Adrenal gland (tissue), 12 donors: Measurements from ENCODE around the gene CSPG5. TPM values are rescaled to one million over a fixed set of nuclear protein-coding genes. Genes with fewer than 3 reads are reported as not detected.

ENCODE experiments used
- DNase-seq, 7 donors: peaks; one replicate each; pipeline ENCODE4 v3.0.0-alpha.2; 2019 to 2020
- H3K27ac ChIP-seq, 5 donors: fragments of 200-600 bp; sonication (generic) in 4 of 5; 1 replicate in 3 of 5; 2 replicates in 2 of 5; pipeline versions ENCODE4 v1.5.1 to v1.8.0; 2016 to 2020; ENCODE audit warnings: mild to moderate bottlenecking in 1 of 5
- H3K27me3 ChIP-seq: fragments of 200-600 bp; 2 replicates; pipeline ENCODE4 v1.8.0; 2021
- H3K36me3 ChIP-seq, 2 donors: fragments of 200-600 bp; replicated peaks in 1 of 2; 1 replicate in 1 of 2; 2 replicates in 1 of 2; pipeline versions ENCODE4 v1.5.1 to v1.8.0; 2018 to 2022
- H3K4me1 ChIP-seq, 2 donors: fragments of 200-600 bp; replicated peaks in 1 of 2; 1 replicate in 1 of 2; 2 replicates in 1 of 2; pipeline versions ENCODE4 v1.5.1 to v1.8.0; 2018 to 2021
- H3K4me3 ChIP-seq, 4 donors: fragments of 200-600 bp; sonication (generic) in 3 of 4; one replicate each; pipeline ENCODE4 v1.5.1; 2016 to 2018
- H3K9me3 ChIP-seq, 3 donors: fragments of 200-600 bp; sonication (generic) in 1 of 3; replicated peaks in 1 of 3; 1 replicate in 2 of 3; 2 replicates in 1 of 3; pipeline versions ENCODE4 v1.5.1 to v1.8.0; 2016 to 2021
- POLR2A ChIP-seq, 2 donors: fragments of 450-650 bp; IDR thresholded peaks; one replicate each; pipeline ENCODE4 v1.6.1; 2017; ENCODE audit warnings: antibody characterized with exemption in 2 of 2, mild to moderate bottlenecking in 2 of 2, moderate library complexity in 1 of 2
- WGBS, 4 donors: extraction: QIAGEN DNeasy Blood & Tissue Kit in 2 of 4; methylation state at CpG; one replicate each; pipeline versions ENCODE4 v1.1.5 to v1.1.7; 2013 to 2017; 5-methylcytosine and 5-hydroxymethylcytosine counted together
- intact Hi-C, 2 donors: fragments of 100-400 bp; cut with DNase I; formaldehyde crosslinking; loops; one replicate each; pipeline versions ENCODE4 v1.14.1 to v1.15.0; 2022 to 2023
- polyA plus RNA-seq, 3 donors: library from polyadenylated mRNA; stranded (reverse); fragments of 200-250 nt in 2 of 3; fragments of 350-450 nt in 1 of 3; fragmentation: Illumina TruSeq in 1 of 3; extraction: RNeasy Lipid Tissue Mini Kit (QIAGEN cat#74804) in 1 of 3; gene quantifications; one replicate each; pipeline ENCODE4 v1.2.3, GENCODE V29; 2013 to 2014
- total RNA-seq, 9 donors: library from RNA; depleted of rRNA in 4 of 9; stranded (reverse); fragments of >200 nt in 4 of 9; fragments of 120-200 nt in 1 of 9; fragmentation: NEBNext Ultra II Directional in 1 of 9; extraction: Animal tissue kit (Norgen Biotek cat#: 25700) in 1 of 9; gene quantifications; one replicate each; pipeline versions ENCODE4 v1.1.0 to v1.2.4, GENCODE V29; 2013 to 2023
- TF ChIP-seq, protein P1 (sequence below), 6 experiments: fragments of 450-650 bp in 4 of 6; fragments of 200-600 bp in 2 of 6; sonication (generic) in 1 of 6; IDR thresholded peaks; 1 replicate in 5 of 6; 2 replicates in 1 of 6; pipeline versions ENCODE4 v1.5.1 to v1.8.0; 2016 to 2021; ENCODE audit warnings: antibody characterized with exemption in 6 of 6, mild to moderate bottlenecking in 2 of 6, moderate library complexity in 1 of 6
- donor health status: healthy with polysubstance abuse.
- donor health status: Bipolar disorder and iron deficiency.
- donor health status: DM: yes; HTN: yes; CAD: no.
- donor health status: DM: no; HTN: no; CAD: no.
- donor health status: DM: no; HTN: no; CAD: no.
- donor health status: DM: yes; HTN: yes; CAD: no.

Gene CSPG5
- total and polyA plus RNA-seq, 12 donors = 0.13 to 0.84 (median 0.50) TPM; not detected in 3

DNA sequence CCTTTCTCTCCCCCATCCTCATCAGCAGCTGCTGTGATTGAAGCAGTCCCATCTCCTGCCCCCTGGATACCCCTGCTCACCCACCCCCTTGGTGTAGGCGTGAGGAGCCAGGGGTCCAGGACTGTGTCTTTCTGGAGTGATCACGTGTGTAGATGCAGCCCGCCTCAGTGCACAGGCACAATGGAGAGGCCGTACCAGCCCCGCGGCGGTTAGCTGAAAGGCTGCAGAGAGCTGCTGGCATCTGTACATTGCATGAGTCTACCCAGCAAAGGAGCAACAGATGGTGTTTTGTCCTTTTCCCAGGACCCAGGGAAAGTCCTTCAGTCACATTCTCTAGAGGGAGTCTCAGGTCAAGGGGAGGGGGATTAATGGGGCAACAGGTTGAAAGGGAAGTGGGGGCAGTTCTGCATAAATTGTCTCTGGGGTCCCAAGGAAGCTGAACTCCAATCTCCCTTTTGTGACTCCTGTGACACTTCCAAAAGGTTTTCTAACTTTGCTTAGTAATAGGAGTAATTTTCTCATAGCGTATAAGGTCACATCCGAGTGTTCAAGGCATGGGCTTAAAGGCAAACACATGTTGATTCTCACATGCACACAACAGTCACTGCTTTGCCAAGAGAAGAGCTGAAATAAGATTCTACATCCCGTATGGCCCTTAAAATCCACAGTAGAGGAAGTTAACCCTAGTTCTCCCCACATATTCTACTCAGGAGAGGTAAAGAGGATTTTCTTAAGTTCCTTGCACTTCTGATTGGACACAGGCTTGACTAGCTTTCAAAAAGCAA is 7.1 kb downstream of the CSPG5 start:
- TF ChIP-seq POLR2A (IDR thresholded peaks at IDR 0.05) = no peak
- TF ChIP-seq, protein P1, sequence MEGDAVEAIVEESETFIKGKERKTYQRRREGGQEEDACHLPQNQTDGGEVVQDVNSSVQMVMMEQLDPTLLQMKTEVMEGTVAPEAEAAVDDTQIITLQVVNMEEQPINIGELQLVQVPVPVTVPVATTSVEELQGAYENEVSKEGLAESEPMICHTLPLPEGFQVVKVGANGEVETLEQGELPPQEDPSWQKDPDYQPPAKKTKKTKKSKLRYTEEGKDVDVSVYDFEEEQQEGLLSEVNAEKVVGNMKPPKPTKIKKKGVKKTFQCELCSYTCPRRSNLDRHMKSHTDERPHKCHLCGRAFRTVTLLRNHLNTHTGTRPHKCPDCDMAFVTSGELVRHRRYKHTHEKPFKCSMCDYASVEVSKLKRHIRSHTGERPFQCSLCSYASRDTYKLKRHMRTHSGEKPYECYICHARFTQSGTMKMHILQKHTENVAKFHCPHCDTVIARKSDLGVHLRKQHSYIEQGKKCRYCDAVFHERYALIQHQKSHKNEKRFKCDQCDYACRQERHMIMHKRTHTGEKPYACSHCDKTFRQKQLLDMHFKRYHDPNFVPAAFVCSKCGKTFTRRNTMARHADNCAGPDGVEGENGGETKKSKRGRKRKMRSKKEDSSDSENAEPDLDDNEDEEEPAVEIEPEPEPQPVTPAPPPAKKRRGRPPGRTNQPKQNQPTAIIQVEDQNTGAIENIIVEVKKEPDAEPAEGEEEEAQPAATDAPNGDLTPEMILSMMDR (IDR thresholded peaks at IDR 0.05) = no peak
- no peaks in the 10 kb centered on the region for H3K9me3 ChIP-seq
- WGBS, 4 donors = 80 to 97% (median 82%) methylated on average over 8 to 10 of the region's 10 CpGs
- no peaks in the 10 kb centered on the region for H3K36me3 ChIP-seq
- no peaks in the 10 kb centered on the region for H3K27me3 ChIP-seq
- intact Hi-C loops = no loop called here
- H3K27ac ChIP-seq = no peak overlapping the region
- no peak for DNase-seq
- no peak overlapping the region for H3K4me3 ChIP-seq
- H3K4me1 ChIP-seq = no peaks in the 10 kb centered on the region

- H3K27me3 ChIP-seq = no peaks in the 10 kb centered on the region
- H3K9me3 ChIP-seq = no peaks in the 10 kb centered on the region
- H3K36me3 ChIP-seq = no peaks in the 10 kb centered on the region
- H3K27ac ChIP-seq = no peak overlapping the region
- intact Hi-C loops = no loop called here
- H3K4me3 ChIP-seq = no peak overlapping the region
- WGBS, 4 donors = 91 to 95% (median 92%) methylated on average over 6 of the region's 6 CpGs
- TF ChIP-seq POLR2A (IDR thresholded peaks at IDR 0.05) = no peak
- TF ChIP-seq, protein P1 (IDR thresholded peaks at IDR 0.05) = no peak
- no peak for DNase-seq
- H3K4me1 ChIP-seq = no peaks in the 10 kb centered on the region
These were observed 9.8 kb downstream of the CSPG5 start for GRCh38 chr3:47568901-47569300.

DNA sequence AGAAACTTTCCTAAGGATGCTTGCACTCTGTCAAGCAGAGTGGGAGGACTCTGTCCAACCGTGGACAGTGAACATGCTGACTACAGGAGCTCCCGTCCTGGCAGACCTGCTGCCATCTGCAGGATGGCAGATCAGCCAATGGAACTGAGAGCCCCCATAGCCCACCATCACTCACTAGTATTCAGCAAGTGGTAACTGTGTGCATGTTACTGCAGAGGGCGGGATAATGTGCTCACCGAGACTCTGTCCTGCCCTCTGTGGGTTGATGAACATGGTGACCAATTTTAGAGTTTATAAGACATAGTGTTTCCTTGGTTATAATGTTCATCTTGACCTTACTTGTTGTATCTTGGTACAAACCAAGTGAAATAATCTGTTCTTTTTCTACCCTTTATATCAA is 11.5 kb downstream of the CSPG5 start:
- TF ChIP-seq POLR2A (IDR thresholded peaks at IDR 0.05) = no peak
- TF ChIP-seq, protein P1 (IDR thresholded peaks at IDR 0.05) = no peak

GRCh38 chr3:47566667-47567066 is 12.0 kb downstream of the CSPG5 start:
- WGBS, 4 donors = 91 to 94% (median 92%) methylated on average over 6 to 9 of the region's 9 CpGs
- Histone ChIP-seq H3K27ac (no peak overlapping the region), H3K4me1 (no peaks in the 10 kb centered on the region), H3K4me3 (no peak overlapping the region), H3K27me3 (no peaks in the 10 kb centered on the region), H3K9me3 (no peaks in the 10 kb centered on the region), H3K36me3 (no peaks in the 10 kb centered on the region)
- TF ChIP-seq POLR2A (IDR thresholded peaks at IDR 0.05) = no peak
- TF ChIP-seq, protein P1 (IDR thresholded peaks at IDR 0.05) = no peak
- DNase-seq = no peak
- intact Hi-C loops = no loop called here

More for the DNA sequence above, 11.5 kb downstream of the CSPG5 start:
- intact Hi-C loops = no loop called here
- Histone ChIP-seq H3K27ac (no peak overlapping the region), H3K27me3 (no peaks in the 10 kb centered on the region), H3K9me3 (no peaks in the 10 kb centered on the region), H3K4me3 (no peak overlapping the region), H3K36me3 (no peaks in the 10 kb centered on the region), H3K4me1 (no peaks in the 10 kb centered on the region)
- DNase-seq = no peak
- 79 to 88% (median 84%) methylated on average over 4 of the region's 4 CpGs for WGBS, 4 donors
